ENCODE data around the gene MARCHF11. TPM values are rescaled to one million over a fixed set of nuclear protein-coding genes. Genes with fewer than 3 reads are reported as not detected.

Gene MARCHF11
- total RNA-seq, 1 experiment from 2014 or later, result not detected

DNA sequence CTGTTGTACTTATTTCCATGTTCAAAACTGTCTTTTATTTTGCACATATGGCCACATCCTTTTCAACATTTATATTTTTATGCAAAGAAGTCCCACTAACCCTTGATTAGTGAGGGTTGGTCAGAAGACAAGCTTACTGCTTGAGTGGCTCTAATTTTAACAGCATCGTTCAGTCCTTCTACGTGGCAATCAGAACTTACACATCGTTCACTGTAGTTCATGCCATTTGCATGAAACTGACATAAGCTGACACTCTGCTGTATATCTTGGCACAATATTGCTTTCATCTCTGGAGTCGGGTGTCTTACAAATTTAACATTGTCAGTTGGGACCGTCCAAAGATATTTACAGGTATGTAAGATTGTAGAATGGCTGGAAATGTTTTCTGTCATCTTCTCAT, 50.6 kb downstream of the MARCHF11 start:
- no peak overlapping the region for H3K4me2 ChIP-seq (ENCODE audit: low read length)
- TF ChIP-seq, protein P1, sequence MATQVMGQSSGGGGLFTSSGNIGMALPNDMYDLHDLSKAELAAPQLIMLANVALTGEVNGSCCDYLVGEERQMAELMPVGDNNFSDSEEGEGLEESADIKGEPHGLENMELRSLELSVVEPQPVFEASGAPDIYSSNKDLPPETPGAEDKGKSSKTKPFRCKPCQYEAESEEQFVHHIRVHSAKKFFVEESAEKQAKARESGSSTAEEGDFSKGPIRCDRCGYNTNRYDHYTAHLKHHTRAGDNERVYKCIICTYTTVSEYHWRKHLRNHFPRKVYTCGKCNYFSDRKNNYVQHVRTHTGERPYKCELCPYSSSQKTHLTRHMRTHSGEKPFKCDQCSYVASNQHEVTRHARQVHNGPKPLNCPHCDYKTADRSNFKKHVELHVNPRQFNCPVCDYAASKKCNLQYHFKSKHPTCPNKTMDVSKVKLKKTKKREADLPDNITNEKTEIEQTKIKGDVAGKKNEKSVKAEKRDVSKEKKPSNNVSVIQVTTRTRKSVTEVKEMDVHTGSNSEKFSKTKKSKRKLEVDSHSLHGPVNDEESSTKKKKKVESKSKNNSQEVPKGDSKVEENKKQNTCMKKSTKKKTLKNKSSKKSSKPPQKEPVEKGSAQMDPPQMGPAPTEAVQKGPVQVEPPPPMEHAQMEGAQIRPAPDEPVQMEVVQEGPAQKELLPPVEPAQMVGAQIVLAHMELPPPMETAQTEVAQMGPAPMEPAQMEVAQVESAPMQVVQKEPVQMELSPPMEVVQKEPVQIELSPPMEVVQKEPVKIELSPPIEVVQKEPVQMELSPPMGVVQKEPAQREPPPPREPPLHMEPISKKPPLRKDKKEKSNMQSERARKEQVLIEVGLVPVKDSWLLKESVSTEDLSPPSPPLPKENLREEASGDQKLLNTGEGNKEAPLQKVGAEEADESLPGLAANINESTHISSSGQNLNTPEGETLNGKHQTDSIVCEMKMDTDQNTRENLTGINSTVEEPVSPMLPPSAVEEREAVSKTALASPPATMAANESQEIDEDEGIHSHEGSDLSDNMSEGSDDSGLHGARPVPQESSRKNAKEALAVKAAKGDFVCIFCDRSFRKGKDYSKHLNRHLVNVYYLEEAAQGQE (IDR thresholded peaks at IDR 0.05; ENCODE audit: low read depth), result no peak
- TF ChIP-seq YY1 (IDR thresholded peaks at IDR 0.05; ENCODE audit: extremely low read depth, insufficient replicate concordance, low read depth, low read length), result no peak
- BruUV-seq (replicated peaks), result no TSS peak
- CTCF ChIA-PET, result no interaction called here
- DNase-seq (ENCODE audit: low read depth, low spot score) (no peak), ATAC-seq (no peak)
- H3K9me3 ChIP-seq (ENCODE audit: control insufficient read depth in 1 of 2, insufficient read depth in 1 of 2, low read depth in 1 of 2, low read length in 2 of 2), result peaks cover 0 to 18% of the 10 kb centered on the region in 2 experiments; a peak in 1 of 4 replicates
- H3K36me3 ChIP-seq (ENCODE audit: control insufficient read depth in 1 of 2, insufficient read depth in 2 of 2, low read length in 2 of 2), result no peaks in the 10 kb centered on the region
- H3K27me3 ChIP-seq (ENCODE audit: insufficient read depth, low read length), result no peaks in the 10 kb centered on the region
- H3K9me2 ChIP-seq (ENCODE audit: insufficient read depth), result no peaks in the 10 kb centered on the region
- H2AFZ ChIP-seq (ENCODE audit: low read depth, low read length, poor library complexity, severe bottlenecking), result no peak overlapping the region
- intact Hi-C loops (cut with micrococcal nuclease), result no loop called here
- POLR2A ChIA-PET, result no interaction called here
- no peak overlapping the region for H3K9ac ChIP-seq (ENCODE audit: low read length)
- no peak overlapping the region for H3K27ac ChIP-seq (ENCODE audit: low read depth, low read length)
- no peaks in the 10 kb centered on the region; the same call in 1 of the 2 replicates for H4K20me1 ChIP-seq (ENCODE audit: insufficient read depth)
- H3K79me2 ChIP-seq (ENCODE audit: insufficient read depth, low read length), result no peaks in the 10 kb centered on the region
- RAD21 ChIA-PET (ENCODE audit: low non-redundant PET in 1 of 2, low total read pairs in 2 of 2, uncharacterized antibody in 2 of 2, unreplicated experiment in 2 of 2), result no interaction called here
- no peak overlapping the region for H3K4me3 ChIP-seq (replicated peaks in 1 of 2; ENCODE audit: low read depth in 1 of 2, low read length in 2 of 2)
- no peaks in the 10 kb centered on the region for H3K4me1 ChIP-seq (ENCODE audit: control insufficient read depth in 1 of 2, insufficient read depth in 2 of 2, low read length in 2 of 2)

DNA sequence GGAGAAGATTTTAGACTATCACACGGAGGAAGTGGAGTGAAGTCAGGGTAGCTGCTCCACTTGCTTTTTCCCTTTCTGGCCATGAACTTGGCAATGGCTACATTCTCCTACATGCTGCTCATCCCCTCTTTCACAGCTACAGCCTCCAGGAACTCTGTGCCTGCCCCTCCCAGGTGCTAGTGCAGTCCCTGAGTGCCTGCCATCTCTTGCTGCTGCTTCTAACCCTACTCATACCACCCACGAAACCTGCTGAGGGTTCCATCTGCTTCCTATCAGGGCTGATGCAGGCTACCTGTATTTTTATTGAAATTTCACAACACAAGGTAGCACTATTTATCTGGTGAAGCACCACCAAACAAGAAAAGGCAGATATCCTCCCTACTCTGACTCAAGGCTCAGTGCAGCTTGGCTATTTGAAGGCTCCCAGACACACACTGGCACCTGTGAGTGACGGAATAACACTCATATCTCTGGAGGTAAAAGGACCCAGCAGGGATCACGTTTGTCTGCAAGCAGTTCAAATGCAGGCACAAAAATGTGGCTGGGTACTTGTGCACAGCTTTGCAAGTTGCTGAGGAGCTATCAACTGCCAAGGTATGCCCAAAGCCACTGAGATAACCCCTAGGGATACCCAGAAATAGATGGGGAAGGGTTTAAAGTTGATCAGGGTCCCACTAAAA, 51.6 kb downstream of the MARCHF11 start:
- no peaks in the 10 kb centered on the region for H3K27me3 ChIP-seq (ENCODE audit: insufficient read depth, low read length)
- H3K4me3 ChIP-seq (replicated peaks in 1 of 2; ENCODE audit: low read depth in 1 of 2, low read length in 2 of 2), result no peak overlapping the region
- ChIA-PET CTCF (no interaction called here), POLR2A (no interaction called here), RAD21 (ENCODE audit: low non-redundant PET in 1 of 2, low total read pairs in 2 of 2, uncharacterized antibody in 2 of 2, unreplicated experiment in 2 of 2) (no interaction called here)
- H3K4me2 ChIP-seq (ENCODE audit: low read length), result no peak overlapping the region
- ATAC-seq (no peak), DNase-seq (ENCODE audit: low read depth, low spot score) (no peak)
- intact Hi-C loops (cut with micrococcal nuclease), result no loop called here
- BruUV-seq (replicated peaks), result no TSS peak
- H3K36me3 ChIP-seq (ENCODE audit: control insufficient read depth in 1 of 2, insufficient read depth in 2 of 2, low read length in 2 of 2), result no peaks in the 10 kb centered on the region
- H3K9ac ChIP-seq (ENCODE audit: low read length), result no peak overlapping the region
- no peaks in the 10 kb centered on the region for H3K4me1 ChIP-seq (ENCODE audit: control insufficient read depth in 1 of 2, insufficient read depth in 2 of 2, low read length in 2 of 2)
- no peaks in the 10 kb centered on the region for H3K9me2 ChIP-seq (ENCODE audit: insufficient read depth)
- H3K9me3 ChIP-seq (ENCODE audit: control insufficient read depth in 1 of 2, insufficient read depth in 1 of 2, low read depth in 1 of 2, low read length in 2 of 2), result peaks cover 0 to 13% of the 10 kb centered on the region in 2 experiments; a peak in 1 of 4 replicates
- H3K27ac ChIP-seq (ENCODE audit: low read depth, low read length), result no peak overlapping the region
- H4K20me1 ChIP-seq (ENCODE audit: insufficient read depth), result no peaks in the 10 kb centered on the region; the same call in 1 of the 2 replicates
- no peak overlapping the region for H2AFZ ChIP-seq (ENCODE audit: low read depth, low read length, poor library complexity, severe bottlenecking)
- H3K79me2 ChIP-seq (ENCODE audit: insufficient read depth, low read length), result no peaks in the 10 kb centered on the region
- TF ChIP-seq ELF1 (IDR thresholded peaks at IDR 0.05; ENCODE audit: borderline replicate concordance, low read depth) (no peak), SRF (IDR thresholded peaks at IDR 0.05; ENCODE audit: low read depth) (no peak), ZNF274 (IDR thresholded peaks at IDR 0.05; ENCODE audit: low read depth, low read length) (no peak), POLR2A (IDR thresholded peaks at IDR 0.05; ENCODE audit: borderline replicate concordance, extremely low read depth, insufficient read depth, insufficient read length) (no peak), EZH2phosphoT487 (IDR thresholded peaks at IDR 0.05; ENCODE audit: borderline replicate concordance) (no peak), POLR2AphosphoS5 (IDR thresholded peaks at IDR 0.05; ENCODE audit: low read depth, low read length) (no peak)
- TF ChIP-seq, protein P2, sequence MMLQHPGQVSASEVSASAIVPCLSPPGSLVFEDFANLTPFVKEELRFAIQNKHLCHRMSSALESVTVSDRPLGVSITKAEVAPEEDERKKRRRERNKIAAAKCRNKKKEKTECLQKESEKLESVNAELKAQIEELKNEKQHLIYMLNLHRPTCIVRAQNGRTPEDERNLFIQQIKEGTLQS (IDR thresholded peaks at IDR 0.05), result no peak

Measured in HCT116 (cell line).